ENCODE measurements around the gene KLK13. TPM values are rescaled to one million over a fixed set of nuclear protein-coding genes. Genes with fewer than 3 reads are reported as not detected.

Gene KLK13
- polyA plus RNA-seq, 1 experiment = not detected

- Histone ChIP-seq H3K4me3 (ENCODE audit: low read depth, low read length) (no peak overlapping the region), H3K27me3 (ENCODE audit: control insufficient read depth, insufficient read depth, low read length) (no peaks in the 10 kb centered on the region), H3K27ac (ENCODE audit: low read depth, low read length) (no peak overlapping the region), H3K9me3 (ENCODE audit: control insufficient read depth, insufficient read depth, low read length) (no peaks in the 10 kb centered on the region)
- DNase-seq (ENCODE audit: low read depth, low spot score) = no peak
- ChIA-PET CTCF (no interaction called here), POLR2A (no interaction called here)
- TF ChIP-seq, protein P1, sequence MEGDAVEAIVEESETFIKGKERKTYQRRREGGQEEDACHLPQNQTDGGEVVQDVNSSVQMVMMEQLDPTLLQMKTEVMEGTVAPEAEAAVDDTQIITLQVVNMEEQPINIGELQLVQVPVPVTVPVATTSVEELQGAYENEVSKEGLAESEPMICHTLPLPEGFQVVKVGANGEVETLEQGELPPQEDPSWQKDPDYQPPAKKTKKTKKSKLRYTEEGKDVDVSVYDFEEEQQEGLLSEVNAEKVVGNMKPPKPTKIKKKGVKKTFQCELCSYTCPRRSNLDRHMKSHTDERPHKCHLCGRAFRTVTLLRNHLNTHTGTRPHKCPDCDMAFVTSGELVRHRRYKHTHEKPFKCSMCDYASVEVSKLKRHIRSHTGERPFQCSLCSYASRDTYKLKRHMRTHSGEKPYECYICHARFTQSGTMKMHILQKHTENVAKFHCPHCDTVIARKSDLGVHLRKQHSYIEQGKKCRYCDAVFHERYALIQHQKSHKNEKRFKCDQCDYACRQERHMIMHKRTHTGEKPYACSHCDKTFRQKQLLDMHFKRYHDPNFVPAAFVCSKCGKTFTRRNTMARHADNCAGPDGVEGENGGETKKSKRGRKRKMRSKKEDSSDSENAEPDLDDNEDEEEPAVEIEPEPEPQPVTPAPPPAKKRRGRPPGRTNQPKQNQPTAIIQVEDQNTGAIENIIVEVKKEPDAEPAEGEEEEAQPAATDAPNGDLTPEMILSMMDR (IDR thresholded peaks at IDR 0.05; ENCODE audit: low read depth, low read length) = no peak
These were observed 9.0 kb downstream of the KLK13 start for GRCh38 chr19:51055866-51056265.

DNA sequence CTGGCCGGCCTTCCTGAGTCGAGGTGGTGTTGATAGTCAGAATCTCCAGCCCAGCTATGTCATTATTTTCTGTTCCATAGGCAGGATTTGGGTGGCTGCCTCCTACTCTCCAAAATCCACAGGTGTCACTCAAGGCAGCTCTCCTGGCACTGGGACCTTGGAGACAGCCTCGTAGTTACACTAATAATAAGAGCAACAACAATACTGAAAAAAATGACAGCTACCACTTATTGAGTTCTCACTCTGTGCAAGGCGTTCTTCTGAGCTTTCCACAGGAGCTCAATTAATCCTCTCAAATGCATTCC lies 17.9 kb downstream of the KLK13 start:
- H3K4me3 ChIP-seq (ENCODE audit: low read depth, low read length) = no peak overlapping the region
- TF ChIP-seq, protein P1 (IDR thresholded peaks at IDR 0.05; ENCODE audit: low read depth, low read length) = no peak
- ChIA-PET POLR2A (no interaction called here), CTCF (interaction anchor here (0.8 kb wide), 1 partner anchor 26 kb away, joined by 3 read pairs; no protein-coding TSS in a partner anchor)
- no peaks in the 10 kb centered on the region for H3K9me3 ChIP-seq (ENCODE audit: control insufficient read depth, insufficient read depth, low read length)
- H3K27me3 ChIP-seq (ENCODE audit: control insufficient read depth, insufficient read depth, low read length) = no peaks in the 10 kb centered on the region
- DNase-seq (ENCODE audit: low read depth, low spot score) = no peak
- H3K27ac ChIP-seq (ENCODE audit: low read depth, low read length) = no peak overlapping the region

GRCh38 chr19:51044327-51044726 lies 20.6 kb downstream of the KLK13 start:
- Histone ChIP-seq H3K9me3 (ENCODE audit: control insufficient read depth, insufficient read depth, low read length) (no peaks in the 10 kb centered on the region), H3K27me3 (ENCODE audit: control insufficient read depth, insufficient read depth, low read length) (no peaks in the 10 kb centered on the region), H3K4me3 (ENCODE audit: low read depth, low read length) (no peak overlapping the region), H3K27ac (ENCODE audit: low read depth, low read length) (no peak overlapping the region)
- TF ChIP-seq, protein P1 (IDR thresholded peaks at IDR 0.05; ENCODE audit: low read depth, low read length) = no peak
- DNase-seq (ENCODE audit: low read depth, low spot score) = no peak
- POLR2A ChIA-PET = no interaction called here
- CTCF ChIA-PET = no interaction called here

GRCh38 chr19:51043497-51043896 lies 21.4 kb downstream of the KLK13 start:
- TF ChIP-seq, protein P1 (IDR thresholded peaks at IDR 0.05; ENCODE audit: low read depth, low read length) = no peak
- Histone ChIP-seq H3K4me3 (ENCODE audit: low read depth, low read length) (no peak overlapping the region), H3K27me3 (ENCODE audit: control insufficient read depth, insufficient read depth, low read length) (no peaks in the 10 kb centered on the region), H3K9me3 (ENCODE audit: control insufficient read depth, insufficient read depth, low read length) (no peaks in the 10 kb centered on the region), H3K27ac (ENCODE audit: low read depth, low read length) (no peak overlapping the region)
- no peak for DNase-seq (ENCODE audit: low read depth, low spot score)
- ChIA-PET CTCF (no interaction called here), POLR2A (no interaction called here)

GRCh38 chr19:51040151-51040550 lies 24.7 kb downstream of the KLK13 start:
- H3K4me3 ChIP-seq (ENCODE audit: low read depth, low read length) = no peak overlapping the region
- no peaks in the 10 kb centered on the region for H3K27me3 ChIP-seq (ENCODE audit: control insufficient read depth, insufficient read depth, low read length)
- H3K9me3 ChIP-seq (ENCODE audit: control insufficient read depth, insufficient read depth, low read length) = no peaks in the 10 kb centered on the region
- DNase-seq (ENCODE audit: low read depth, low spot score) = no peak
- CTCF ChIA-PET = interaction anchor here (1.6 kb wide), 1 partner anchor 19 kb away, joined by 5 read pairs; no protein-coding TSS in a partner anchor
- TF ChIP-seq, protein P1 (IDR thresholded peaks at IDR 0.05; ENCODE audit: low read depth, low read length) = no peak
- POLR2A ChIA-PET = no interaction called here
- no peak overlapping the region for H3K27ac ChIP-seq (ENCODE audit: low read depth, low read length)
